Measurements from ENCODE around the gene SSX2.
"Not testable (repeated sequence)": the region's sequence is repeated elsewhere in the genome, so short reads cannot be mapped to it uniquely, and the experiment has no call there.

Gene SSX2

GRCh38 chrX:52707078-52707477 is at the start of gene SSX2:
TSS of gene SSX2 (minus strand) at chrX:52707178. CDS start at chrX:52705749, 1,429 bp downstream.
- not testable (repeated sequence) for DNase-seq

- DNase-seq: not testable (repeated sequence)
Measured at GRCh38 chrX:52750952-52751351, 44.0 kb upstream of the SSX2 start, which contains the start of gene SSX2B. TSS of gene SSX2B (plus strand) at chrX:52751252. CDS start at chrX:52752681, 1,429 bp downstream.

GRCh38 chrX:52692034-52692433 is 14.9 kb downstream of the SSX2 start:
- DNase-seq: not testable (repeated sequence)

GRCh38 chrX:52662218-52662617 is 44.8 kb downstream of the SSX2 start:
- not testable (repeated sequence) for DNase-seq

- DNase-seq: not testable (repeated sequence)
Measured at GRCh38 chrX:52655475-52655874, 51.5 kb downstream of the SSX2 start.

GRCh38 chrX:52654800-52655199 is 52.2 kb downstream of the SSX2 start, which contains the start of gene SSX7:
TSS of gene SSX7 (minus strand) at chrX:52654900. CDS start at chrX:52653472, 1,428 bp downstream.
- DNase-seq: not testable (repeated sequence)

- DNase-seq: not testable (repeated sequence)
Measured at GRCh38 chrX:52650676-52651075, 56.3 kb downstream of the SSX2 start.

- not testable (repeated sequence) for DNase-seq
Measured at GRCh38 chrX:52648956-52649355, 58.0 kb downstream of the SSX2 start.
